ENCODE measurements around the gene MPHOSPH9. TPM values are rescaled to one million over a fixed set of nuclear protein-coding genes. Genes with fewer than 3 reads are reported as not detected.
A peak's percentile ranks its signal among the peaks of the same experiment; 100 is the strongest.

The MPHOSPH9 gene
- total and polyA plus RNA-seq, 2 donors (not counting 3 experiments of a cell fraction or from before 2014, with no cell fraction given) = 7.8 to 42.4 TPM

GRCh38 chr12:123264642-123265041, 31.7 kb upstream of the MPHOSPH9 start:
- Histone ChIP-seq H3K9me3 (replicated peaks; ENCODE audit: control insufficient read depth, insufficient read depth, low read length) (no peaks in the 10 kb centered on the region), H4K20me1 (replicated peaks; ENCODE audit: control insufficient read depth, extremely low read depth, insufficient read depth, low read length) (no peaks in the 10 kb centered on the region), H3K9ac (replicated peaks; ENCODE audit: extremely low read depth, insufficient read depth, low read length) (no peak overlapping the region), H3K27ac (ENCODE audit: insufficient read depth, low read depth, low read length) (no peak overlapping the region), H3K4me3 (replicated peaks in 1 of 3; ENCODE audit: insufficient read depth in 1 of 3, low read depth in 1 of 3, low read length in 3 of 3) (no peak overlapping the region), H3K4me1 (ENCODE audit: control insufficient read depth, extremely low read depth, insufficient read depth, low read length) (peaks cover 18% of the 10 kb centered on the region), H3K4me2 (ENCODE audit: insufficient read depth, low read length) (no peak overlapping the region), H3K27me3 (ENCODE audit: control insufficient read depth in 2 of 2, insufficient read depth in 2 of 2, low read length in 2 of 2) (no peaks in the 10 kb centered on the region), H2AFZ (ENCODE audit: low read depth, low read length) (no peak overlapping the region), H3K9me1 (replicated peaks; ENCODE audit: control insufficient read depth, extremely low read depth, insufficient read depth, low read length) (no peaks in the 10 kb centered on the region), H3K36me3 (ENCODE audit: control insufficient read depth in 2 of 2, extremely low read depth in 1 of 2, insufficient read depth in 2 of 2, low read length in 2 of 2) (peaks cover 21 to 48% of the 10 kb centered on the region in 2 experiments), H3K79me2 (ENCODE audit: control insufficient read depth, insufficient read depth, low read length) (peaks cover 59% of the 10 kb centered on the region)
- peak; percentile 12 for FAIRE-seq
- ChIA-PET POLR2A (interaction anchor here (0.6 kb wide), 1 partner anchor 10 kb away, joined by 3 read pairs; no protein-coding TSS in a partner anchor), CTCF (interaction anchor here (0.6 to 1.5 kb wide), 3 partner anchors 319 to 447 kb away, joined by 3 read pairs; partner anchors contain the start of genes ATP6V0A2, DDX55 and TMED2)
- BruUV-seq (replicated peaks) = no TSS peak
- intact Hi-C loops (cut with micrococcal nuclease) = no loop called here
- dilution Hi-C loops (cut with MboI; ENCODE audit: extremely low pct_ligation_motif_present, low sequenced_read_pairs) = no loop called here
- TF ChIP-seq MAX (IDR thresholded peaks at IDR 0.05; ENCODE audit: insufficient read depth, insufficient read length) = no peak
- TF ChIP-seq JUN (IDR thresholded peaks at IDR 0.05; ENCODE audit: borderline replicate concordance, insufficient read depth, insufficient read length, low read depth) = no peak
- TF ChIP-seq GATA2 (IDR thresholded peaks at IDR 0.05; ENCODE audit: insufficient read depth, insufficient read length, low read depth, low read length) = no peak
- no peak for TF ChIP-seq POLR2A (IDR thresholded peaks at IDR 0.05; ENCODE audit: low read depth, low read length)
- no peak for TF ChIP-seq EZH2 (IDR thresholded peaks at IDR 0.05; ENCODE audit: borderline replicate concordance, low read depth, low read length, severe bottlenecking)
- TF ChIP-seq CTCF (IDR thresholded peaks at IDR 0.05; ENCODE audit: extremely low read depth in 1 of 2, insufficient read depth in 1 of 2, low read depth in 1 of 2, low read length in 2 of 2) = peak in 1 of 2 donors; percentile 14
- no peak for TF ChIP-seq POLR2AphosphoS5 (IDR thresholded peaks at IDR 0.05; ENCODE audit: insufficient read depth, low read depth, low read length)
- no peak for TF ChIP-seq MYC (IDR thresholded peaks at IDR 0.05; ENCODE audit: low read depth, low read length)
- no peak for DNase-seq (ENCODE audit: low read depth, low spot score)
